Fibroblast of lung (primary cell): ENCODE measurements around the gene SDK1.

Experiments
- CTCF ChIP-seq, 2 donors: IDR thresholded peaks in 1 of 2; conservative IDR thresholded peaks in 1 of 2; 1 replicate in 1 of 2; 2 replicates in 1 of 2; pipeline ENCODE4 v1.5.1; 2011 to 2012; ENCODE audit warnings: low read length in 2 of 2, control low read depth in 1 of 2, inconsistent platforms in 1 of 2, low read depth in 1 of 2, mild to moderate bottlenecking in 1 of 2
- EZH2 ChIP-seq: IDR thresholded peaks from 2 replicates; pipeline ENCODE4 v1.5.1; 2012; ENCODE audit warnings: low read length, control low read depth, mild to moderate bottlenecking; ENCODE audit errors: missing control alignments

DNA sequence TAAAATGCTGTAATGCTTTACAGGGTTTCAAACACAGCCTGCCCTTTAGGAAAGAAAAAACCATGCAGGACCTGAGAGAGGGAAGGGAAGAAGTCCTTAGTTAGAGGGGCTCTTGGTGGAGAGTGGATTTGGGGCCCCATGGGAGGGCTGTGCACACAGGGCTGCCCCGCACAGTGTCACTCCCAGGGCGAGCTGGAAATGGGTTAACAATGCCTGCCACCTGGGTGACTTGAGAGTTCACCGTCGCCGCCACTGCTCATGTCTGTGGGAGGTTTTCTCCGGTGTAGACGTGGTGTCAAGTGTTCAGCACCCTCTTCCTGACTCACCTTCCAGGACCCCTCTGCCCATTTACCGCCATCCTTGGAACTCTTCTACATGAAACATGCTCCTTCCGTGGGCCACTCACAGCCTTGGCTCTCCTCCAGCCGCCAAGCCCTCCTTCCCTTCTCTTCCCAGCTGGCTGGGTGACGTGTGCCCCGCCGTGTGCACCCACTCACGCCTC is 686.4 kb downstream of the SDK1 start:
- no peak for TF ChIP-seq CTCF (conservative IDR thresholded peaks at IDR 0.05 in 1 of 2, IDR thresholded peaks at IDR 0.05 in 1 of 2; ENCODE audit: low read depth in 1 of 2, low read length in 2 of 2)
- TF ChIP-seq EZH2 = no peak
